ENCODE data around the gene CAPN2.

DNA sequence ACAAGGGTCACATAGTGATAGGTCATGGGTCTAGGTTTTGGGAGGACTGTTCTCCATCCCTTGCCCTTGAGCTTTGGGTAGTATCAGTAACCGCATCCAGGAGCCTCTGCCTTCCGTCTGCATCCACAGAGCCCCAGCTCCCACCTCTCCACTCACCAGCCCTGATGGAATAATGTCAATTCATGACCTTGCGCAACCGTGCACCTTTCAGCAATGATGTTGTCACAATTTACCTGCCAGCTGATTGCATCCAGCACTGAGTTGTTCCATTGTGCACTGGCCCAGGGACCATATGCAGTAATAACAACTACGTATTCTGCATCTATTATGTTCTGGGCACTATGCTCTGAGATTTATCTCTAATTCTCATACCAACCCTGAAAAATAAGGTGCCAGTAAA, 48.2 kb upstream of the CAPN2 start:
- TF ChIP-seq, protein P1, sequence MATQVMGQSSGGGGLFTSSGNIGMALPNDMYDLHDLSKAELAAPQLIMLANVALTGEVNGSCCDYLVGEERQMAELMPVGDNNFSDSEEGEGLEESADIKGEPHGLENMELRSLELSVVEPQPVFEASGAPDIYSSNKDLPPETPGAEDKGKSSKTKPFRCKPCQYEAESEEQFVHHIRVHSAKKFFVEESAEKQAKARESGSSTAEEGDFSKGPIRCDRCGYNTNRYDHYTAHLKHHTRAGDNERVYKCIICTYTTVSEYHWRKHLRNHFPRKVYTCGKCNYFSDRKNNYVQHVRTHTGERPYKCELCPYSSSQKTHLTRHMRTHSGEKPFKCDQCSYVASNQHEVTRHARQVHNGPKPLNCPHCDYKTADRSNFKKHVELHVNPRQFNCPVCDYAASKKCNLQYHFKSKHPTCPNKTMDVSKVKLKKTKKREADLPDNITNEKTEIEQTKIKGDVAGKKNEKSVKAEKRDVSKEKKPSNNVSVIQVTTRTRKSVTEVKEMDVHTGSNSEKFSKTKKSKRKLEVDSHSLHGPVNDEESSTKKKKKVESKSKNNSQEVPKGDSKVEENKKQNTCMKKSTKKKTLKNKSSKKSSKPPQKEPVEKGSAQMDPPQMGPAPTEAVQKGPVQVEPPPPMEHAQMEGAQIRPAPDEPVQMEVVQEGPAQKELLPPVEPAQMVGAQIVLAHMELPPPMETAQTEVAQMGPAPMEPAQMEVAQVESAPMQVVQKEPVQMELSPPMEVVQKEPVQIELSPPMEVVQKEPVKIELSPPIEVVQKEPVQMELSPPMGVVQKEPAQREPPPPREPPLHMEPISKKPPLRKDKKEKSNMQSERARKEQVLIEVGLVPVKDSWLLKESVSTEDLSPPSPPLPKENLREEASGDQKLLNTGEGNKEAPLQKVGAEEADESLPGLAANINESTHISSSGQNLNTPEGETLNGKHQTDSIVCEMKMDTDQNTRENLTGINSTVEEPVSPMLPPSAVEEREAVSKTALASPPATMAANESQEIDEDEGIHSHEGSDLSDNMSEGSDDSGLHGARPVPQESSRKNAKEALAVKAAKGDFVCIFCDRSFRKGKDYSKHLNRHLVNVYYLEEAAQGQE (IDR thresholded peaks at IDR 0.05; ENCODE audit: insufficient replicate concordance, low read depth) = no peak
- no peak for TF ChIP-seq POLR2AphosphoS5 (IDR thresholded peaks at IDR 0.05; ENCODE audit: low read depth)
- TF ChIP-seq, protein P2, sequence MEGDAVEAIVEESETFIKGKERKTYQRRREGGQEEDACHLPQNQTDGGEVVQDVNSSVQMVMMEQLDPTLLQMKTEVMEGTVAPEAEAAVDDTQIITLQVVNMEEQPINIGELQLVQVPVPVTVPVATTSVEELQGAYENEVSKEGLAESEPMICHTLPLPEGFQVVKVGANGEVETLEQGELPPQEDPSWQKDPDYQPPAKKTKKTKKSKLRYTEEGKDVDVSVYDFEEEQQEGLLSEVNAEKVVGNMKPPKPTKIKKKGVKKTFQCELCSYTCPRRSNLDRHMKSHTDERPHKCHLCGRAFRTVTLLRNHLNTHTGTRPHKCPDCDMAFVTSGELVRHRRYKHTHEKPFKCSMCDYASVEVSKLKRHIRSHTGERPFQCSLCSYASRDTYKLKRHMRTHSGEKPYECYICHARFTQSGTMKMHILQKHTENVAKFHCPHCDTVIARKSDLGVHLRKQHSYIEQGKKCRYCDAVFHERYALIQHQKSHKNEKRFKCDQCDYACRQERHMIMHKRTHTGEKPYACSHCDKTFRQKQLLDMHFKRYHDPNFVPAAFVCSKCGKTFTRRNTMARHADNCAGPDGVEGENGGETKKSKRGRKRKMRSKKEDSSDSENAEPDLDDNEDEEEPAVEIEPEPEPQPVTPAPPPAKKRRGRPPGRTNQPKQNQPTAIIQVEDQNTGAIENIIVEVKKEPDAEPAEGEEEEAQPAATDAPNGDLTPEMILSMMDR (IDR thresholded peaks at IDR 0.05; ENCODE audit: insufficient read depth, low read length) = no peak
- TF ChIP-seq GABPA (IDR thresholded peaks at IDR 0.05; ENCODE audit: low read depth) = no peak
